Measurements from ENCODE around the gene LCLAT1.
"Not testable (repeated sequence)": the region's sequence is repeated elsewhere in the genome, so short reads cannot be mapped to it uniquely, and the experiment has no call there.

Gene LCLAT1

DNA sequence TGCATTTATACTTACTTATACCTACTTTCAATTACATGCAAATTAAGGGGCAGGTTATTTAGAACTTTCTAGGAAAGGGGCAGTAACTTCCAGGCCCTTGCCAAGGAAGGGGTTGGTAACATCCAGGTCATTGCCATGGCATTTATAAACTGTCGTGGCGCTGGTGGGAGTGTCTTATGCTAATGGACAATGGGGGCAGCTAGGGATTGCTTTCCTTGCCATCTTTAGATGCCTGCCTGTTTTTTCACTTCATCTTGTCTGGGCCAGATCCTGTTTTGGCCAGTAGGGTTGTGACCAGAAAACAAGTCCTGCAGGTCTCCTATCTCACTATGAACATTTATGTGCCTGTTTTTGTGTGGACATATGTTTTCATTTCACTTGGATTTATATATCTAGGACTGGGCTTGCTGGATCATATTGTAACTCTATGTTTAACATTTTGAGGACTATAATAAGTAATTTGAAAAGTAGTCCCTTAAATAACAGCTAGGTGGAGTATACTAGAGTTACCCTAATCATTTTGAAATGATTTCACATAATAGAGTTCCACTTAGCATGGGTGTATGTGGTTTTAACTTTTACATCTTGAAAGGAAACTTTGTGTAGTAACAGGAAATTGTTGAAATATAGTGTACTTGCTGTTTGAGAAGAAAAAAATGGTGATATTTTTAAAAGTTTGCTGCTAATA, 56.1 kb downstream of the LCLAT1 start:
- H3K4me3 ChIP-seq (ENCODE audit: low read length), result no peak overlapping the region
- TF ChIP-seq ZNF274 (IDR thresholded peaks at IDR 0.05; ENCODE audit: low read depth, low read length), result no peak

DNA sequence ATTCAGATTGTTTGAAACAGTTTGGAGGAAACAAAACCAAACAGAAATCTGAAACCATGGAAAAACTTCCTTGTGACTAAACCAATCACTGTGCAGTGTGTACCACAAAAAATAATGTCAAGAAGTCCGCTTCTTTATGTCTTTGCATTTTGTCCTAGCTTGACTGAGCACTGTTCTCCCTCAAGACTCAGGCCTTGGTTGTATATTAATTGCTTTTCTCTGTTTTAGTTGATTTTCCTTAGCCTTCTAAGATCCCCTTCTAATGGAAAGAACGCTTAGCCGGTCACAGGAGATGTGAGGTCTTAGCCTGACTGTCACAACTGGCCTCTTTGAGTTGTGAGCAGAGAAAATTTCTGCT, 56.6 kb downstream of the LCLAT1 start:
- no peak for TF ChIP-seq ZNF274 (IDR thresholded peaks at IDR 0.05; ENCODE audit: low read depth, low read length)
- H3K4me3 ChIP-seq (ENCODE audit: low read length), result no peak overlapping the region

DNA sequence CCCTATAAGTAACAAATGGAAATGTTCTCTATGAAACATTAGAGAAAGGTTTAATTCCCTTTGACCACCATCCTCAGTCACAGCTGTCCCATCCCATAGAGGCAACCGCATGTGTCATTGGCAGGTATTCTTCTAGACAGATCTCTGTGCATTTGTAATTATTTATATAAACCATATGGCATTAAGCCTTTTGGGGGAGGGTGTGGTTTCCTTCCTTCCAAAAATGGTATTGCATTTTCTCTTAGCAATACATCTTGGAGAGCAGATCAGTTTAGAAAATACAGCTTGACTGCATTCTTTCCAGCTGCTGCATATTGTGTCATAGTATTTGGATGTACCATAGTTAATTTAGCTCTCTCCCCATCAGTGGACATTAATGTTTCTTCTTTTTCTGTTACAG, 57.7 kb downstream of the LCLAT1 start:
- no peak overlapping the region for H3K4me3 ChIP-seq (ENCODE audit: low read length)
- no peak for TF ChIP-seq ZNF274 (IDR thresholded peaks at IDR 0.05; ENCODE audit: low read depth, low read length)

DNA sequence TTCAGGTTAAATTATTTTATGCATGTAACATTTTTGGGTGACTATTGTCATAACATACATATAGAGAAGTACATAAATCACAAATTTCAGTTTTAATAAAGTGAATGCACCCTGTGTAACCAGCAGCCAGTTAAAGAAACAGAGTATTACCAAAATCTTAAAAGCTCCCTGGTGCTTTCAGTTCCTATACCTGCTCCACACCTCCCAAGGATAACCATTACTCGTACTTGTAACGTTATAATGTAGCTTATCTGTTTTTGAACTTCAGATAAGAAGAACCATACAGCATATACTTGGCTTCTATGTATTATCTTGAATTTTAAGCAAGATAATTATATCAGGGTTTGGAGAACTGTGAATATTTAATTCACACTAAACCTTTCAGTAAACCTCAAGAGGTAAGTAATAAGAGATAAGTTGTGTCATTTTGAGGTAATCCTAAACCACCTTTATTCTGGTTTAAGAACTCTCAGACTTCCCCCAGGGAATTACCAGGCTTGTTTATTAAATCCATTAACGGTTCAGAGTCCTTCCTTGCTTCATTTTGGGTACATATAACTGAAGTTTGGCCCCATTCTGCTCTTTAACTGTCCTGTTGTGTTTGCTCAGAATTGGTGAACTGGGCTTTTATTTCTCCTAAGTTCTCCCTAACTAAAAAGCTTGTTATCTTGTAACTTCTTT, 58.6 kb downstream of the LCLAT1 start:
- no peak for TF ChIP-seq ZNF274 (IDR thresholded peaks at IDR 0.05; ENCODE audit: low read depth, low read length)
- H3K4me3 ChIP-seq (ENCODE audit: low read length), result no peak overlapping the region

DNA sequence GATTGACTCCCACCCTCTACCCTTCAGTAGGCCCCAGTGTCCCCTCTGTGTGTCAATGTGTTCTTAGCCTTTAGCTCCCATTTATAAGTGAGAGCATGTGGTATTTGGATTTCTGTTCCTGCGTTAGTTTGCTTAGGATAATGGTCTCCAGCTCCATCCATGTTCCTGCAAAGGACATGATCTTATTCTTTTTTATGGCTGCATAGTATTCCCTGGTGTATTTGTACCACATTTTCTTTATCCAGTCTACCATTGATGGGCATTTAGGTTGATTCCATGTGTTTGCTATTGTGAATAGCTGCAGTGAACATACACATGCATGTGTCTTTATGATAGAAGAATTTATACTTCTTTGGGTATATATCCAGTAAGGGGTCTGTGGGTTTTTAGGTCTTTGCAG, 60.4 kb downstream of the LCLAT1 start:
- H3K4me3 ChIP-seq (ENCODE audit: low read length), result not testable (repeated sequence)

DNA sequence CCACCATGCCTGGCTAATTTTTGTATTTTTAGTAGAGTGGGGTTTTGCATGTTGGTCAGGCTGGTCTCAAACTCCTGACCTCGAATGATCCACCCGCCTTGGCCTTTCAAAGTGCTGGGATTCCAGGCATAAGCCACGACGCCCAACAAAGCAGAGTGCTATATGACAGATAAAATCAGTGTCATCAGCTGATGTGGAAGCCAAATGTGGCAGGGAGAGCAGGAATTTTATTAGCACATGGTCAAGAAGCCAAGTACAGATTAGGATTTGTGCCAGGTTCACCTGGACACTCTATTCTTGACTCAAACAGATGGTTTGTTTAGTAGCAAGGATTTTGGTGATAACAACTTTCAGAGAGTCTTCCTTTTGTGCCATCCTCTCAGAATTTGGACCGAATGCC, 62.7 kb downstream of the LCLAT1 start:
- no peak for TF ChIP-seq ZNF274 (IDR thresholded peaks at IDR 0.05; ENCODE audit: low read depth, low read length)
- H3K4me3 ChIP-seq (ENCODE audit: low read length), result no peak overlapping the region

DNA sequence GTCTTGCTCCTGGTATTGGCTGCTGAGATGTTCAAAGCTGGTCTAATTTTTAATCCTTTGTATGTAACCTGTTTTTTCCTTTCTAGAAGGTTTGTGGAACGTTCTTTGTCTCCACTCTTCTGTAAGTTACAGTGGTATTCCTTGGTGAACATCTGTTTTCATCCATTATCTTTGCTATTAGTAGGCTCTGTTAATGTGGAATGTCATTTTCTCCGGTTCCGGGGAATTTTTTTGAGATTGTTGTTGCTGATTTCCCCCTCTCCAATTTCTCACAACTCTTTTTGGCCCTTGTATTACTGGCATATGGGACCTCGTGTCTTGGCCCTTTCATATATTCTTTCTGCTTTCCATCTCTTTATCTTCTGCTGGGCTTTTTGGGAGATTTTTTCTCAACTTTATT, 63.4 kb downstream of the LCLAT1 start:
- H3K4me3 ChIP-seq (ENCODE audit: low read length), result no peak overlapping the region
- no peak for TF ChIP-seq ZNF274 (IDR thresholded peaks at IDR 0.05; ENCODE audit: low read depth, low read length)

DNA sequence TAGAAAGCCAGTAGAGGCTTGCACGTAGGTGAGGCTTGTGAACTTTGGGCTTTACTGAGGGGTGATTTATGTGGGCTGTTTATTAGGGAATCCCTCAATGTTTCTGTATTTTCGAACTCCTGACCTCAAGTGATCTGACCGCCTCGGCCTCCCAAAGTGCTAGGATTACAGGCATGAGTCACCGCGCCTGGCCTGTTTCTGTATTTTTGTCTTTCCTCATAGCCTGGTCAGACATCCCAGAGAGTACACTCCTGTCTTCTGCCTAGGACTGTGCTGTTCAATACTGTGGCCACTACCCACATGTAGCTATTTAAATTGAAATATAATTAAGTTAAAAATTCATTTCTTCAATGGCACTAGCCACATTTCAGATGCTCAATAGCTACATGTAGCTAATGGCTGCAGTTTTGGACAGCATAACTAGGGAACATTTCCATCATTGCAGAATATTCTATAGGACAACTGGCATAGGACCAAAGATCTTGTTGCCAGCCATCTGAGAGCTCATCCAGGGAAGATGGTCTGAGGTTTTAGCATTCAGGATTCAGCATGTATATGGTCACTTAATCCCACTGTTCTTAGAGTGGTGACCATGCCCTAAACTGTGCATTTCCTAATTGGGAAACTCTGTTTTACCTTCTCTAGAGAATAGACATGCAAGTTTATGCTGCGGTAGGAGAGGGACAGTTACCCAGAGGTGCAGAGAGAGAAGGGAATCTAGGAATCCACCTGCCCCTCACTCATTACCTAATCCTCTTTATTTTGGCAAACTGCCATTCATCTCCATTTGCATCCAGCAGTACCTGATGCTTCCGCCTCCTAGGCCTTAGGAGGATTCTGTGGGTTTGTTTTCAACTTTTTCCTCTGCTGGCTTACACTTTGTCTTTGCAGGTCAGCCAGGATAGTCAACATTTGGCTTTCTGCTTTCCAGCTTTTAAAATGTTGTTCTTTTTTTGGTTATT, 64.4 kb downstream of the LCLAT1 start:
- no peak for TF ChIP-seq ZNF274 (IDR thresholded peaks at IDR 0.05; ENCODE audit: low read depth, low read length)
- H3K4me3 ChIP-seq (ENCODE audit: low read length), result no peak overlapping the region

DNA sequence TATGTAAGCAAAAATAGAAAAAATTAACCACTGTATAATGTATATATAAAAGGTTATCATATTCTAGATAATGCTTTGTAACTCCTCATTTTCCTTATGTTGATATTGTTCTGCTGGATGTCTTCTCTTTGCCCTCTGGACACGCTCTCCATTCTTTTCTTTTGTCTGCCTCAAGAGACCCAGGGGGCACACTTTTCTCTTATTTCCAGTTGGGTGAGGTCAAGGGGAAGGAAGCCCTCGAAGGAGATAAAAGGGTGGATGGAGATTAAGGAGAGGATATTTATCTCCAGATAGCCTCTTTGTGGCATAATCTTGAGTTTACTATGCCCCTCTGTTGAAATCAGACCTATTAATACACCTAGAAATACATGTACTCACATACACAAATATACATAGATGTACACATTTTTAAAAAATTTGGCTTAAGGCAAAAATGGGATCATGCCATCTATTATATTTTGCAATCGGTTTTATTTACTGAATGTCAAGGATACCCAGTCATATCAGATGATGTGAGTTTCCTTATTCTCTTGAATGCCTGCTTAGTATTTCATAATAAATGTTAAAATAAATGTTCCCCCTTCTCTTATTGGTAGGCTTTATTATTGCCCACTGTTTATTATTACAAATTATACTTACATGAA, 65.3 kb downstream of the LCLAT1 start:
- no peak for TF ChIP-seq ZNF274 (IDR thresholded peaks at IDR 0.05; ENCODE audit: low read depth, low read length)
- no peak overlapping the region for H3K4me3 ChIP-seq (ENCODE audit: low read length)

DNA sequence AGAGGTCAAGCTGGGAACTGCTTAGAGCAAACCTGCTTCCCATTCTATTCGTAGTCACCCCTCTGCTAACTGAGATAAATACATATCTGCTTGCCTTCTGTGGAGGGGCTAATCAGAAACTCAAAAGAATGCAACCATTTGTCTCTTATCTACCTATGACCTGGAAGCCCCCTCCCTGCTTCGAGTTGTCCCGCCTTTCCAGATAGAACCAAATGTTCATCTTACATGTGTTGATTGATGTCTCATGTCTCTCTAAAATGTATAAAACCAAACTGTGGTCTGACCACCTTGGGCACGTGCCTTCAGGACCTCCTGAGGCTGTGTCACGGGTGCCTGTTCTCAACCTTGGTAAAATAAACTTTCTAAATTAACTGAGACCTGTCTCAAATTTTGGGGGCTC, 66.6 kb downstream of the LCLAT1 start:
- not testable (repeated sequence) for H3K4me3 ChIP-seq (ENCODE audit: low read length)

DNA sequence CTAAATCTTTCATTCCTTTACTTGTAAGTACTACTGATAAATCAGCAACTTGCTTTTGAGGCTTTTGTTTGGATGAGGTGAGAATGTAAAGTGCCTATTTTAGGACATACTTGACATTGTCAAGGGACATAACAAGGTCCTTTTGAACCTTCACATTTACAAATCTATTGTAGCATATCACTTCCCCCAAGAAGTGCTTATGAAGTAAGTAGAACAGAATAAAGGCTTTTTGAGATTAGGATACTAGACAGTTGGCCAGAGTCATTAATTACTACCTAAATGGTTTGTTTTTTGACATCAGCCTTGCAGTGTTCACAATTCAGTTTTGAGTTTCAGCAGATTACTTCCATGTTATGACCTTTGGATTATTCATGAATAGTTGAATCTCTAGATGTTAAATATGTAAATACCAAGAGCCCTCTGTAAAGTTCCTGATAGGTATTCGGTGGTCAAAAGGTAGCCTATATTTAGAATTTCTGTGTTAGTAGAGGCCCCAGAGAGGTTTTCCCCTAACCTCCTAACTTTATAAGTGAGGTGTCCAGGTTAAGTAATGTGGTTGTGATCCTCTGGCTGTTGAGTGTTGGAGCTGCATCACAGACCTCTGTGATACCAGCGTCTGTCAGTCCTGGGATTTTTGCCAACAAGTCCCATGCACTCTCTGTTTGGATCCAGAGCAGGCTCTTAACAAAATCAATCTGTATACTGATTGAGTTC, 67.2 kb downstream of the LCLAT1 start:
- no peak for TF ChIP-seq ZNF274 (IDR thresholded peaks at IDR 0.05; ENCODE audit: low read depth, low read length)
- H3K4me3 ChIP-seq (ENCODE audit: low read length), result no peak overlapping the region

DNA sequence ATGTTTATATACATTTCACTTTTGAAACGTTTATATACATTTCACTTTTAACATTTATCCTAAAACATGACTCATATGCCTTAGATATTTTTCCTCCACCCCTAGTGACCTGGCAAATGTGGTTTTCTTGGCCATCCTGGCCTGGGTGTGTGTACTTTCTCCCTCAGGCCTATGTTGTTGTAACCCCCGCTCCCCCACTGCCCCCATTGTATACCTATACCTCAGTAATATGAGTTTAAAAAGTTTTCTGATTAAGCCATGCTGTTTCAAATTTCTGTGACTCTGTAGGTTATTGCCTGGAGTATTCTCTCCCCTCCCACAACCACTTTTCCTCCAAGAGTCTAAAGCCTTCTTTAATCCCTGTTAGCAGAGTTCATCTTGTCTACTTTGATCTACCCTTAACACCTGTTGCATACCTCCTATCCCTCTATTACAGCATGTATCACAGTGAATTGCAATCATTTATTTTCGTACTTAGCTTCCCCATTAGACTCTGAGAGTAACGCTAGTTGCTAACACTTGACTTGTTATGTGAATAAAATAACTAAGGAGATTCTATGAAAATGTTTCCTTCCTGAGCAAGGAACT, 67.9 kb downstream of the LCLAT1 start:
- H3K4me3 ChIP-seq (ENCODE audit: low read length), result no peak overlapping the region
- no peak for TF ChIP-seq ZNF274 (IDR thresholded peaks at IDR 0.05; ENCODE audit: low read depth, low read length)

DNA sequence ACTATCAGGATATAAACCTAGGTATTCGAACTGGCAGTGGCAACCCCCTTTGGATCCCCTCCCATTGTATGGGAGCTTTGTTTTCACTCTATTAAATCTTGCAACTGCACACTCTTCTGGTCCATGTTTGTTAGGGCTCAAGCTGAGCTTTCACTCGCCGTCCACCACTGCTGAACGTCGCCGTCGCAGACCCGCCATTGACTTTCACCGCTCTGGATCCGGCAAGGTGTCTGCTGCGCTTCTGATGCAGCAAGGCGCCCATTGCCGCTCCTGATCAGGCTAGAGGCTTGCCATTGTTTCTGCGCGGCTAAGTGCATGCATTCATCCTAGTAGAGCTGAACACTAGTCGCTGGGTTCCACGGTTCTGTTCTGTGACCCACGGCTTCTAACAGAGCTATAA, 69.1 kb downstream of the LCLAT1 start:
- no peak for TF ChIP-seq ZNF274 (IDR thresholded peaks at IDR 0.05; ENCODE audit: low read depth, low read length)
- H3K4me3 ChIP-seq (ENCODE audit: low read length), result no peak overlapping the region

Measured in GM08714 (cell line).